ENCODE results near the gene SCLY.

The SCLY gene

DNA sequence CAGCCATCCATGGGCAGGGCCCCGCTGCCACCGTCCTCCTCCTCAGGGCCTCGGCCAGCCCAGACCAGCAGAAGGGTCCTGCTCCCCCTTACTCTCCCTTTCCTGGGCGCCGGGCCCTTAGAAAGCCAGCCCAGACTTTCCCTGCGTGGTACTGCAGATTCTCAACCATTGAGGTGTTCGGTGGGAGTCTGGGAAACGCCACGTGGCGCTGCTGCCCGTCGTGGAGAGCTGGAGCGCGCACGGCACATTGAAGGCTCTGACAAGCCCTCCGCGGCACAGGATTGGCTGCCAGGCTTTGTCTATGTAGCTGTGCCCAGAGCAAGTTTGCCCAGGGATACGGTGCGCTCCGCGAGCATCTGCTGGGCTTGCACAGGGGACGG lies 67.2 kb downstream of the SCLY start:
- TF ChIP-seq ZBTB7A (IDR thresholded peaks at IDR 0.05; ENCODE audit: low read depth): no peak

DNA sequence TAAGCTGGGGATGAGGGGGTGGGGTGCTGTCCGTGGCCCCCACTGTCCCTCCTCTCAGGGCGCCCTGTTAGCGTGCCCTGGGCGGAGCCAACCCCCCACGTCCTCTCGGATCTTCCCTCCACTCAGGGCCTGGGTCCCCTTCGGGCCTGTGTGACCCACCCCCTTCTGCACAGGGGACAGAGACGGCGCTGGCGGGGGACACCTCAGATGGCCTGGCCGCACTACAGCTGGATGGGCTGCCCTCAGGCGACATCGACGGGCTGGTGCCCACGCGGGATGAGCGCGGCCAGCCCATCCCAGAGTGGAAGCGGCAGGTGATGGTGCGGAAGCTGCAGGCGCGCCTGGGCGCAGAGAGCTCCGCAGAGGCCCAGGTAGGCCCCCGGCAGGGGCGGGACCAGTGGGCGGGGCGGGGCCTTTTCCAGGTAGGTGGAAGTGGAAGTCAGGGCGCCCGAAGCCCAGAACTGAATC lies 67.8 kb downstream of the SCLY start:
- TF ChIP-seq, protein P1, sequence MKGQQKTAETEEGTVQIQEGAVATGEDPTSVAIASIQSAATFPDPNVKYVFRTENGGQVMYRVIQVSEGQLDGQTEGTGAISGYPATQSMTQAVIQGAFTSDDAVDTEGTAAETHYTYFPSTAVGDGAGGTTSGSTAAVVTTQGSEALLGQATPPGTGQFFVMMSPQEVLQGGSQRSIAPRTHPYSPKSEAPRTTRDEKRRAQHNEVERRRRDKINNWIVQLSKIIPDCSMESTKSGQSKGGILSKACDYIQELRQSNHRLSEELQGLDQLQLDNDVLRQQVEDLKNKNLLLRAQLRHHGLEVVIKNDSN (IDR thresholded peaks at IDR 0.05): no peak
- TF ChIP-seq RAD21 (IDR thresholded peaks at IDR 0.05; ENCODE audit: low read depth) (no peak), EGR1 (IDR thresholded peaks at IDR 0.05) (no peak), ZBTB7A (IDR thresholded peaks at IDR 0.05; ENCODE audit: low read depth) (no peak), TAF1 (IDR thresholded peaks at IDR 0.05; ENCODE audit: low read depth) (no peak), FOXM1 (IDR thresholded peaks at IDR 0.05; ENCODE audit: borderline replicate concordance, low read depth) (no peak), CREB1 (IDR thresholded peaks at IDR 0.05; ENCODE audit: low read depth) (no peak), TEAD4 (IDR thresholded peaks at IDR 0.05) (no peak), NFIC (IDR thresholded peaks at IDR 0.05) (no peak), EP300 (IDR thresholded peaks at IDR 0.05; ENCODE audit: borderline replicate concordance) (no peak)
- TF ChIP-seq, protein P2, sequence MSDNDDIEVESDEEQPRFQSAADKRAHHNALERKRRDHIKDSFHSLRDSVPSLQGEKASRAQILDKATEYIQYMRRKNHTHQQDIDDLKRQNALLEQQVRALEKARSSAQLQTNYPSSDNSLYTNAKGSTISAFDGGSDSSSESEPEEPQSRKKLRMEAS (IDR thresholded peaks at IDR 0.05): no peak

DNA sequence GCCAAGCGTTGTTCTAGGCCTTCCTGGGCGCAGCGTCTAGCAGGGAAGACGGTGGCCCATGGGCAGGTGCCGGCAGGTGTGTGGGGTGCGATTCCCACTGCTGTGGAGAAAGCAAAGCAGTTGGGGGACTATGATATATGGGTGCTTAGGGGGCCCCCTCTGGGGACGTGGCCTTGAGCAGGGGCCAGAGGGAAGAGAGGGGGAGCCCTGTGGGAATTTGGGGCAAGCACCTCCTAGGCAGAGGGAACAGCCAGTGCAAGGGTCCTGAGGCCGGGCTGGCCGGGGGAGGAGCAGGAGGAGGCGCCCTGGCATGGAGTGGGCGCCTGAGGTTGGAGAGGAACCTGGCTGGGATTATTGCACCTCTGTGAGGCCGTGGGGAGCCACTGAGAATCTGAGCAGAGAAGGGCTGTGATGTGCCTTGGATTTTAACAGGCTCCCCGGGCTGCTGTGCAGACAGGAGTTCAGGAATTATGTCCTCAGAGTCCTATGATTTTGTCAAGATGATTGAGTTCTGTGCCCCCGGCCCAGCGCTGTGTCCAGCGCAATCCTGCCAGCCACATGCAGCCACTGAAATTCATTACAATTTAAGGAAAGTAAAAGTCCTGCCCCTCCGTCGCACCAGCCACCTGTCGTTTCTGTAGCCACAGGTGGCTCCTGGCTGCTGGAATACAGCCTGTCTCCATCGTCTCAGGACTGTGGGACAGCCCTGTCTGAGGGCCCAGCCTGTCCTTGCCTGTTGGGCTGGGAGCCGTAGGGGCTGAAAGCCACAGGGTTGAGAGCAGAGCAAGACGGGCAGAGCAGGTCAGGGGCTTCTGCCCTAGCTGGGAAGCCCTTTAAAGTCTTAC lies 68.6 kb downstream of the SCLY start:
- no peak for TF ChIP-seq EP300 (IDR thresholded peaks at IDR 0.05; ENCODE audit: borderline replicate concordance)
- TF ChIP-seq TAF1 (IDR thresholded peaks at IDR 0.05; ENCODE audit: low read depth): no peak
- no peak for TF ChIP-seq RAD21 (IDR thresholded peaks at IDR 0.05; ENCODE audit: low read depth)
- TF ChIP-seq TCF12 (IDR thresholded peaks at IDR 0.05; ENCODE audit: low read depth): no peak
- no peak for TF ChIP-seq EGR1 (IDR thresholded peaks at IDR 0.05)
- TF ChIP-seq, protein P3, sequence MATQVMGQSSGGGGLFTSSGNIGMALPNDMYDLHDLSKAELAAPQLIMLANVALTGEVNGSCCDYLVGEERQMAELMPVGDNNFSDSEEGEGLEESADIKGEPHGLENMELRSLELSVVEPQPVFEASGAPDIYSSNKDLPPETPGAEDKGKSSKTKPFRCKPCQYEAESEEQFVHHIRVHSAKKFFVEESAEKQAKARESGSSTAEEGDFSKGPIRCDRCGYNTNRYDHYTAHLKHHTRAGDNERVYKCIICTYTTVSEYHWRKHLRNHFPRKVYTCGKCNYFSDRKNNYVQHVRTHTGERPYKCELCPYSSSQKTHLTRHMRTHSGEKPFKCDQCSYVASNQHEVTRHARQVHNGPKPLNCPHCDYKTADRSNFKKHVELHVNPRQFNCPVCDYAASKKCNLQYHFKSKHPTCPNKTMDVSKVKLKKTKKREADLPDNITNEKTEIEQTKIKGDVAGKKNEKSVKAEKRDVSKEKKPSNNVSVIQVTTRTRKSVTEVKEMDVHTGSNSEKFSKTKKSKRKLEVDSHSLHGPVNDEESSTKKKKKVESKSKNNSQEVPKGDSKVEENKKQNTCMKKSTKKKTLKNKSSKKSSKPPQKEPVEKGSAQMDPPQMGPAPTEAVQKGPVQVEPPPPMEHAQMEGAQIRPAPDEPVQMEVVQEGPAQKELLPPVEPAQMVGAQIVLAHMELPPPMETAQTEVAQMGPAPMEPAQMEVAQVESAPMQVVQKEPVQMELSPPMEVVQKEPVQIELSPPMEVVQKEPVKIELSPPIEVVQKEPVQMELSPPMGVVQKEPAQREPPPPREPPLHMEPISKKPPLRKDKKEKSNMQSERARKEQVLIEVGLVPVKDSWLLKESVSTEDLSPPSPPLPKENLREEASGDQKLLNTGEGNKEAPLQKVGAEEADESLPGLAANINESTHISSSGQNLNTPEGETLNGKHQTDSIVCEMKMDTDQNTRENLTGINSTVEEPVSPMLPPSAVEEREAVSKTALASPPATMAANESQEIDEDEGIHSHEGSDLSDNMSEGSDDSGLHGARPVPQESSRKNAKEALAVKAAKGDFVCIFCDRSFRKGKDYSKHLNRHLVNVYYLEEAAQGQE (IDR thresholded peaks at IDR 0.05; ENCODE audit: low read depth): no peak

DNA sequence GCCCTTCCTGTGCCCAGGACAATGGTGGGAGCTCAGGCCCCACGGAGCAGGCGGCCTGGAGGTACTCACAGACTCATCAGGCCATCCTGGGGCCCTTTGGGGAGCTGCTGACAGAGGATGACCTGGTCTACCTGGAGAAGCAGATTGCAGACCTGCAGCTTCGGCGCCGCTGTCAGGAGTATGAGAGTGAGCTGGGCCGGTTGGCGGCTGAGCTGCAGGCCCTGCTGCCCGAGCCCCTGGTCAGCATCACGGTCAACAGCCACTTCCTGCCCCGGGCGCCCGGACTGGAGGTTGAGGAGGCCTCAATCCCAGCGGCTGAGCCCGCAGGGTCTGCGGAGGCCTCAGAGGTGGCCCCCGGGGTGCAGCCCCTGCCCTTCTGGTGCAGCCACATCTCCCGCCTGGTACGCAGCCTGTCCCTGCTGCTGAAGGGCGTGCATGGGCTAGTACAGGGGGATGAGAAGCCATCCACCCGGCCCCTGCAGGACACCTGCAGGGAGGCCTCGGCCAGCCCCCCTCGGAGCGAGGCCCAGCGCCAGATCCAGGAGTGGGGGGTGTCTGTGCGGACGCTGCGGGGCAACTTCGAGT lies 69.4 kb downstream of the SCLY start:
- TF ChIP-seq, protein P2 (IDR thresholded peaks at IDR 0.05): no peak
- no peak for TF ChIP-seq CREB1 (IDR thresholded peaks at IDR 0.05; ENCODE audit: low read depth)
- TF ChIP-seq TAF1 (IDR thresholded peaks at IDR 0.05; ENCODE audit: low read depth): no peak
- TF ChIP-seq, protein P3 (IDR thresholded peaks at IDR 0.05; ENCODE audit: low read depth): no peak
- no peak for TF ChIP-seq CEBPB (IDR thresholded peaks at IDR 0.05)
- no peak for TF ChIP-seq TEAD4 (IDR thresholded peaks at IDR 0.05)
- TF ChIP-seq EP300 (IDR thresholded peaks at IDR 0.05; ENCODE audit: borderline replicate concordance): no peak
- TF ChIP-seq EGR1 (IDR thresholded peaks at IDR 0.05): no peak
- no peak for TF ChIP-seq NFIC (IDR thresholded peaks at IDR 0.05)

DNA sequence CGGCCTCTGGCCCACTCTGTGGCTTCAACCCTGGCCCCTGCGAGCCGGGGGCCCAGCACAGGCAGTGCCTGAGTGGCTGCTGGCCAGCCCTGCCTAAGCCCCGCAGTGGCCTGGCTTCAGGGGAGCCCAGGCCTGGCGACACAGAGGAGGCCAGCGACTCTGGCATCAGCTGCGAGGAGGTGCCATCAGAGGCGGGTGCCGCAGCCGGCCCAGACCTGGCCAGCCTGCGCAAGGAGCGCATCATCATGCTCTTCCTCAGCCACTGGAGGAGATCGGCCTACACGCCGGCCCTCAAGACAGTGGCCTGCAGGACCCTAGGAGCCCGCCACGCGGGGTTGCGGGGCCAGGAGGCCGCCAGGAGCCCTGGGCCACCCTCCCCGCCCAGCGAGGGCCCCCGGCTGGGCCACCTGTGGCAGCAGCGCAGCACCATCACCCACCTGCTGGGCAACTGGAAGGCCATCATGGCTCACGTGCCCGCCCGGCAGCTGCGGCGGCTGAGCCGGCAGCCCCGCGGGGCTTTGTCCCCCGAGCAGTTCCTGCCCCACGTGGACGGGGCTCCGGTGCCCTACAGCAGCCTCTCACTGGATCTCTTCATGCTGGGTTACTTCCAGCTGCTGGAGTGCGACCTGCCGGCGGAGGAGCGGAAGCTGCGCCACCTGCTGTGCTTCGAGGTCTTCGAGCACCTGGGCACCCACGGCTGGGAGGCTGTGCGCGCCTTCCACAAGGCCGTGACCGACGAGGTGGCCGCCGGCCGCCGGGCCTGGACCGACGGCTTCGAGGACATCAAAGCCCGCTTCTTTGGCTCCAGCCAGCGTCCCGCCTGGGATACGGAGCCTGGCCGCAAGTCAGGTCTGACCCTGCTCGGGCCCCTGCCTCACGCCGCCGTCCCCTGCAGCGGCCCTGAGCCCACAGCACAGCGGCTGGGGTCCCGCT lies 70.2 kb downstream of the SCLY start:
- TF ChIP-seq, protein P1 (IDR thresholded peaks at IDR 0.05): no peak
- TF ChIP-seq, protein P2 (IDR thresholded peaks at IDR 0.05): no peak
- TF ChIP-seq EP300 (IDR thresholded peaks at IDR 0.05; ENCODE audit: borderline replicate concordance): no peak
- no peak for TF ChIP-seq RAD21 (IDR thresholded peaks at IDR 0.05; ENCODE audit: low read depth)
- TF ChIP-seq FOXM1 (IDR thresholded peaks at IDR 0.05; ENCODE audit: borderline replicate concordance, low read depth): no peak
- TF ChIP-seq ZBTB7A (IDR thresholded peaks at IDR 0.05; ENCODE audit: low read depth): no peak
- no peak for TF ChIP-seq TAF1 (IDR thresholded peaks at IDR 0.05; ENCODE audit: low read depth)
- TF ChIP-seq YY1 (IDR thresholded peaks at IDR 0.05; ENCODE audit: low read depth): no peak
- TF ChIP-seq CEBPB (IDR thresholded peaks at IDR 0.05): no peak
- TF ChIP-seq, protein P3 (IDR thresholded peaks at IDR 0.05; ENCODE audit: low read depth): no peak
- no peak for TF ChIP-seq TEAD4 (IDR thresholded peaks at IDR 0.05)
- TF ChIP-seq NFIC (IDR thresholded peaks at IDR 0.05): no peak
- no peak for TF ChIP-seq TCF12 (IDR thresholded peaks at IDR 0.05; ENCODE audit: low read depth)
